Inferior parietal cortex (tissue), 1 donor: ENCODE measurements around the gene PIK3R1.

Source experiments
- DNase-seq: peaks from one replicate; pipeline ENCODE4 v3.0.0-alpha.2; 2016; ENCODE audit errors: extremely low spot score

Gene PIK3R1

GRCh38 chr5:68251804-68252522 is 36.4 kb downstream of the PIK3R1 start:
- no peak for DNase-seq

GRCh38 chr5:68252673-68253623 is 37.4 kb downstream of the PIK3R1 start:
- peak; percentile 83 for DNase-seq

GRCh38 chr5:68253624-68254585 is 38.3 kb downstream of the PIK3R1 start:
- DNase-seq, result no peak

GRCh38 chr5:68254810-68255209 is 39.3 kb downstream of the PIK3R1 start:
- DNase-seq, result no peak

- no peak for DNase-seq
These were observed 40.0 kb downstream of the PIK3R1 start for GRCh38 chr5:68255305-68256120.

- DNase-seq, result no peak
These were observed 41.7 kb downstream of the PIK3R1 start for GRCh38 chr5:68257210-68257609.

GRCh38 chr5:68258531-68258930 is 43.0 kb downstream of the PIK3R1 start:
- DNase-seq, result no peak

GRCh38 chr5:68259700-68260099 is 44.1 kb downstream of the PIK3R1 start:
- no peak for DNase-seq

GRCh38 chr5:68260467-68260866 is 44.9 kb downstream of the PIK3R1 start:
- no peak for DNase-seq

- no peak for DNase-seq
These were observed 45.6 kb downstream of the PIK3R1 start for GRCh38 chr5:68261169-68261568.

- DNase-seq, result no peak
These were observed 46.1 kb downstream of the PIK3R1 start for GRCh38 chr5:68261569-68262065.

GRCh38 chr5:68264024-68264956 is 48.7 kb downstream of the PIK3R1 start:
- no peak for DNase-seq

- DNase-seq, result no peak
These were observed 49.8 kb downstream of the PIK3R1 start for GRCh38 chr5:68265347-68265746.

GRCh38 chr5:68265822-68266395 is 50.4 kb downstream of the PIK3R1 start:
- DNase-seq, result no peak

GRCh38 chr5:68266457-68266856 is 50.9 kb downstream of the PIK3R1 start:
- no peak for DNase-seq

GRCh38 chr5:68267066-68267465 is 51.5 kb downstream of the PIK3R1 start:
- DNase-seq, result no peak

GRCh38 chr5:68268101-68268851 is 52.7 kb downstream of the PIK3R1 start:
- no peak for DNase-seq

- DNase-seq, result no peak
These were observed 53.2 kb downstream of the PIK3R1 start for GRCh38 chr5:68268852-68269130.

GRCh38 chr5:68269820-68270219 is 54.3 kb downstream of the PIK3R1 start:
- DNase-seq, result no peak
